ENCODE data around the gene FAM229A. TPM values are rescaled to one million over a fixed set of nuclear protein-coding genes. Genes with fewer than 3 reads are reported as not detected.

The FAM229A gene
- total and polyA plus RNA-seq, 9 of the 15 experiments (the other 6 are each of a cell fraction or from before 2014, with no cell fraction given) = 0.04 to 21.6 (median 7.4) TPM

DNA sequence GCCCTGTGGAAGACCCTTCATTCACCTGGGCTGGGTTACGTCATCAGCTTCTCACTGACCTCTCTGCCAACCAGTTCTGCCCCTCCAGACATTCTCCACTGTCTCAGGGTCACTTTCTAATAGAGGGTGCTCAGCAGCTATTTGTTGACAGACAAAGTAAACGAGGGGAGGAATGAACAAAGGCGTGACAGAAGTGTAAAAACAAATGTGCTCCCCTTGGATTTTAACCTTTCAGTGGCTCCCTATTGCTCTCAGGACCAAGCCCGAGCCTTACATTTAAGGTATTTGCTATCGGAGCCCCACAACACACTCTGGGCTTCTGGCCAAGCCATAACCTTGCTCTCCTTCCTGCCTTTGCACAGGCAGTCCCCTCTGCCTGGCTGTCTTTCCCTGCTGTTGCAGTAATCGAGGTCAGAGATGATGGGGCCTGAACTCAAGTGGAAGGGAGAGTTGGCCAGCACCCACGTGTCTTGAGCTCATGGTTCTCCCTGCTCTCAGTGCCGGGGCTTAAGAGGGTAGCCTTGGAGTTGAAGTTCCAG, 16.9 kb downstream of the FAM229A start (continued):
- TF ChIP-seq KDM2B (CRISPR knock-in tag; IDR thresholded peaks at IDR 0.05) (no peak), RBBP5 (IDR thresholded peaks at IDR 0.05; ENCODE audit: borderline replicate concordance, insufficient read depth, low read length, poor library complexity, severe bottlenecking) (no peak), DACH1 (IDR thresholded peaks at IDR 0.05; ENCODE audit: partially characterized antibody) (no peak), ZNF212 (CRISPR knock-in tag; IDR thresholded peaks at IDR 0.05) (no peak), ESRRA (IDR thresholded peaks at IDR 0.05; ENCODE audit: borderline replicate concordance, low read depth) (no peak), STAT6 (CRISPR knock-in tag; IDR thresholded peaks at IDR 0.05) (0 out of 2 replicates have a peak, but pooled peaks have one; percentile 6), GTF2A2 (tag; IDR thresholded peaks at IDR 0.05) (no peak), ZNF140 (CRISPR knock-in tag; IDR thresholded peaks at IDR 0.05) (no peak), ETS2 (tag; IDR thresholded peaks at IDR 0.05; ENCODE audit: borderline replicate concordance, poor library complexity, severe bottlenecking) (no peak), SP1 (CRISPR knock-in tag; IDR thresholded peaks at IDR 0.05) (no peak), ETV5 (CRISPR knock-in tag; IDR thresholded peaks at IDR 0.05; ENCODE audit: low read depth) (peak; percentile 61; the same call in 1 of the 2 replicates), KLF6 (CRISPR knock-in tag; IDR thresholded peaks at IDR 0.05; ENCODE audit: borderline replicate concordance) (no peak), NFE2L1 (tag; IDR thresholded peaks at IDR 0.05; ENCODE audit: borderline replicate concordance, low read depth) (no peak), PHF8 (IDR thresholded peaks at IDR 0.05; ENCODE audit: borderline replicate concordance, low read length) (no peak), ZNF197 (CRISPR knock-in tag; IDR thresholded peaks at IDR 0.05; ENCODE audit: low read depth) (no peak), MNT (conservative IDR thresholded peaks at IDR 0.05) (peak in 1 of 2 experiments; percentile 64; a peak in 1 of 4 replicates), TAF1 (IDR thresholded peaks at IDR 0.05; ENCODE audit: control insufficient read depth, extremely low read depth, insufficient read depth, low read length, severe bottlenecking) (no peak), ZHX1 (conservative IDR thresholded peaks at IDR 0.05; ENCODE audit: low read length) (no peak), CBX1 (IDR thresholded peaks at IDR 0.05; ENCODE audit: low read depth) (no peak), SIN3B (IDR thresholded peaks at IDR 0.05; ENCODE audit: low read depth) (no peak), CREM (IDR thresholded peaks at IDR 0.05; ENCODE audit: low read depth) (no peak)

Measured in K562 (cell line).